Ishikawa (cell line): Measurements from ENCODE around the gene RGS16.

ENCODE experiments used
- ZBTB7A ChIP-seq: IDR thresholded peaks from 2 replicates; pipeline ENCODE4 v1.6.1; 2012; ENCODE audit warnings: low read depth
- TF ChIP-seq, protein P1 (sequence below): IDR thresholded peaks from 2 replicates; pipeline ENCODE4 v1.6.1; 2012
- TF ChIP-seq, protein P2 (sequence below): IDR thresholded peaks from 2 replicates; pipeline ENCODE4 v1.6.1; 2012

DNA sequence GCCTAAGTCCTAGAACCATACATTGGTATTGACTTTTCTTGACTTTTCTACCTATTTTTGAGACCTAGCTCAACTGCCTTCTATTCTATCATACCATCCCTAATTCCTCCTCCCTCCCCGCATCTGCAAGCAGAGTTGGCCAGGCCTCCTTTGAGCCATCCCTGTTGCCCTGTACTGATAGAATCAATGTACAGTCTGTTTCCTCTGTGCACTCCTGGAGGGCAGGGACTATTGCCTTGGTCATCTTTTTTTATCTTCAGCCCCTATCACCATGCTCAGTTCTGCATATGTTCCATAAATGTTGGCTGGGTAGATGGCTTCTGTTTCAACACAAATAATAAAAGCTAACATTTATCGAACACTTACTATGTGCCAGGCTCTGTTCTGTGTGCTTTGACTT, 4.0 kb upstream of the RGS16 start:
- no peak for TF ChIP-seq ZBTB7A
- TF ChIP-seq, protein P1, sequence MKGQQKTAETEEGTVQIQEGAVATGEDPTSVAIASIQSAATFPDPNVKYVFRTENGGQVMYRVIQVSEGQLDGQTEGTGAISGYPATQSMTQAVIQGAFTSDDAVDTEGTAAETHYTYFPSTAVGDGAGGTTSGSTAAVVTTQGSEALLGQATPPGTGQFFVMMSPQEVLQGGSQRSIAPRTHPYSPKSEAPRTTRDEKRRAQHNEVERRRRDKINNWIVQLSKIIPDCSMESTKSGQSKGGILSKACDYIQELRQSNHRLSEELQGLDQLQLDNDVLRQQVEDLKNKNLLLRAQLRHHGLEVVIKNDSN: no peak
- TF ChIP-seq, protein P2, sequence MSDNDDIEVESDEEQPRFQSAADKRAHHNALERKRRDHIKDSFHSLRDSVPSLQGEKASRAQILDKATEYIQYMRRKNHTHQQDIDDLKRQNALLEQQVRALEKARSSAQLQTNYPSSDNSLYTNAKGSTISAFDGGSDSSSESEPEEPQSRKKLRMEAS: no peak
